ENCODE data around the gene CDH4.

CDH4 gene

DNA sequence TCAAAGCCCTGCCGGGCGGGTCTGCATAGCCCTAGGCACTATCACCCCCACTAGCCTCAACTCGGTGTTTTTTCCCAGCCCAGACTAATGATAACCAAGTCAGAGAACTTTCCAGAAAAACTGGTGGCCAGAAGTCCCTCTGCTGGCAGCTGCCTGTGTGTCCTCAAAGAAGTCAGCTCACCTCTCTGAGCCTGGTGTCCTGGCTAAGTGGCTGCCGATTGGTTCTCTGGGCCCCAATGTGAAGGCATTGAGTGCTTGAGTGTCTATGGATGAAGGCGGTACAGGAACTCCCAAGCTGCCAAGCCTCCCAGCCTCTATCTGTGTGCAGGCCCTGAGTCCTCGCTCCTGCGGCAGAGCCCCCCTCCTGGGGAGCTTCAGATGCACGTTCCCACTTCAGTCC lies 458.0 kb downstream of the CDH4 start:
- TF ChIP-seq, protein P1, sequence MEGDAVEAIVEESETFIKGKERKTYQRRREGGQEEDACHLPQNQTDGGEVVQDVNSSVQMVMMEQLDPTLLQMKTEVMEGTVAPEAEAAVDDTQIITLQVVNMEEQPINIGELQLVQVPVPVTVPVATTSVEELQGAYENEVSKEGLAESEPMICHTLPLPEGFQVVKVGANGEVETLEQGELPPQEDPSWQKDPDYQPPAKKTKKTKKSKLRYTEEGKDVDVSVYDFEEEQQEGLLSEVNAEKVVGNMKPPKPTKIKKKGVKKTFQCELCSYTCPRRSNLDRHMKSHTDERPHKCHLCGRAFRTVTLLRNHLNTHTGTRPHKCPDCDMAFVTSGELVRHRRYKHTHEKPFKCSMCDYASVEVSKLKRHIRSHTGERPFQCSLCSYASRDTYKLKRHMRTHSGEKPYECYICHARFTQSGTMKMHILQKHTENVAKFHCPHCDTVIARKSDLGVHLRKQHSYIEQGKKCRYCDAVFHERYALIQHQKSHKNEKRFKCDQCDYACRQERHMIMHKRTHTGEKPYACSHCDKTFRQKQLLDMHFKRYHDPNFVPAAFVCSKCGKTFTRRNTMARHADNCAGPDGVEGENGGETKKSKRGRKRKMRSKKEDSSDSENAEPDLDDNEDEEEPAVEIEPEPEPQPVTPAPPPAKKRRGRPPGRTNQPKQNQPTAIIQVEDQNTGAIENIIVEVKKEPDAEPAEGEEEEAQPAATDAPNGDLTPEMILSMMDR (IDR thresholded peaks at IDR 0.05; ENCODE audit: low read depth, low read length): no peak
- H3K4me3 ChIP-seq (ENCODE audit: low read depth, low read length): no peak overlapping the region

DNA sequence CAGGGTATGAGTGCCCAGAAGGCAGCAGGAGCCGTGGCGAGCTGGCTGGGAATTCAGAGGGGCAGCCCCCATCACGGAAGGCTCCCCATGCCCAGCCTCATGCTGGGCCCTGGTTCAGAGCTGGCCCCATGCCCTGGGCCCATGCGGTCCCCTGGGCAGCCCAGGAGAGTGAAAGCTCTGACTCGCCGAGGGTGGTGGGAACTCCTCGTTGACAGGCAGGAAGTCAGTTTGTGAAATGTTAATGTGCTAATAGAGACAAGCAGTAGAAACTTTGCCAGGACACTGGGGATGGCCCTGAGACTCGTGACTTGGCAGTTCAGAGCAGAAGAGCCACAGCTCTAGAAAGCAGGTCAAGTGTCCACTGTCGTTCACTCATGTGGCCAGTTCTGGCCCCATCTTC lies 460.6 kb downstream of the CDH4 start:
- TF ChIP-seq, protein P1 (IDR thresholded peaks at IDR 0.05; ENCODE audit: low read depth, low read length): no peak
- no peak overlapping the region for H3K4me3 ChIP-seq (ENCODE audit: low read depth, low read length)

GRCh38 chr20:61718361-61719005 lies 466.4 kb downstream of the CDH4 start:
- TF ChIP-seq, protein P1 (IDR thresholded peaks at IDR 0.05; ENCODE audit: low read depth, low read length): no peak
- no peak overlapping the region for H3K4me3 ChIP-seq (ENCODE audit: low read depth, low read length)

- TF ChIP-seq, protein P1 (IDR thresholded peaks at IDR 0.05; ENCODE audit: low read depth, low read length): no peak
- H3K4me3 ChIP-seq (ENCODE audit: low read depth, low read length): no peak overlapping the region
These were observed 467.8 kb downstream of the CDH4 start for GRCh38 chr20:61719691-61720347.

GRCh38 chr20:61720348-61720696 lies 468.3 kb downstream of the CDH4 start:
- TF ChIP-seq, protein P1 (IDR thresholded peaks at IDR 0.05; ENCODE audit: low read depth, low read length): no peak
- no peak overlapping the region for H3K4me3 ChIP-seq (ENCODE audit: low read depth, low read length)

DNA sequence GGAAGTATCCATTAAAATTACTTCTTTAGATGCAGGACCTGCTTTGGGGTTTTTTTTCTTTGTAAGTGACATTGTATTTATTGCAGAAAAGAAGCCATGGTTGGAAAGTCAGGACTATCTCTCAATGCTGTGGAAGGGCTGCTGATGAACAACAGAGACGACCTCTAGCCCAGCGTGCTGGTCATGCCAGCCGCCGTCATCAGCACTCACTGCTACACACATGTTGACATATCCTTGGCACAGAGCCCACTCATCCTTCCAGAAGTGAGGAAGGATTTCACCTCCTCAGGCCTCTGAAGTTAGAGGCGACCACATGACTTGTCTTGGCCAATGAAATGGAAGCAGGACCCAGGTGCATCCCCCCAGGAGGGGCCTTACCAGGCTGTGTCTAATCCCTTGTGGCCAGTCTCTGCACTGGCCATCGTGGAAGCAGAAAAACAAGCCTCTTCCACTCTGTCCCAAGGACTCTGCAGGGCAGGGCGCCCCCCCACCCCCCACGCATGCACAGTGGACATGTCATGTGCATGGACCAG lies 470.2 kb downstream of the CDH4 start:
- TF ChIP-seq, protein P1 (IDR thresholded peaks at IDR 0.05; ENCODE audit: low read depth, low read length): no peak
- H3K4me3 ChIP-seq (ENCODE audit: low read depth, low read length): no peak overlapping the region

DNA sequence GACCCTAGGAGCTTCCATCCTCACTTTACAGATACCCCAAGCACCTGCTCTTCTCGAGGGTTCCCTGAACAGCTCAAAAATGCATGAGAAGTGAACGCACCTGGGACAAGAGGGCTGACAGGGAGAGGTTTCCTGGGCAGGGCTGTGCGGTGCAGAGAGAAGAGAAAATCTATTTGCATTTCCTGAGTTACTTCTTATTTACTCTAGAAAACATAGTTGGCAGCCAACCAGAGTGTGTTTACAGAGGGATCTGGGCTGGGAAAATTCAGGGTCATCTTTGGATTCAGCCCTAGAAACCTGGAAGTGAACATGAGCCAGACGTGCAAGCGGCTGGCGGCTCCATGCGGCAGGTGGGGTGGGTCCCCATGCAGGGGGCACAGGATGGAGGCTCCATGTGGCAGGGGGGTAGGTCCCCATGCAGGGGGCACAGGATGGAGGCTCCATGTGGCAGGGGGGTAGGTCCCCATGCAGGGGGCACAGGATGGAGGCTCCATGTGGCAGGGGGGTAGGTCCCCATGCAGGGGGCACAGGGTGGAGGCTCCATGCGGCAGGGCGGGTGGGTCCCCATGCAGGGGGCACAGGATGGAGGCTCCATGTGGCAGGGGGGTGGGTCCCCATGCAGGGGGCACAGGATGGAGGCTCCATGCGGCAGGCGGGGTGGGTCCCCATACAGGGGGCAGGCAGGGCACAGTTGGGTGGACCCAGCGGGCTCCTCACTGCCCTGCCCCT lies 471.6 kb downstream of the CDH4 start:
- H3K4me3 ChIP-seq (ENCODE audit: low read depth, low read length): no peak overlapping the region
- TF ChIP-seq, protein P1 (IDR thresholded peaks at IDR 0.05; ENCODE audit: low read depth, low read length): no peak
